SK-N-SH (cell line): Measurements from ENCODE around the gene TCF7L2. TPM values are rescaled to one million over a fixed set of nuclear protein-coding genes. Genes with fewer than 3 reads are reported as not detected.

Source experiments
- CTCF ChIA-PET: fragments of 300-600, 350-600 bp; formaldehyde crosslinking; extraction: SDS; loops from one replicate; lab custom pipeline; 2021; lab: Yijun Ruan, JAX
- POLR2A ChIA-PET: fragments of 350-600 bp; sonication (Branson Sonifier 250); formaldehyde crosslinking; extraction: SDS; loops from one replicate; lab custom pipeline; 2020; ENCODE audit warnings: antibody characterized with exemption, inconsistent platforms; lab: Yijun Ruan, JAX
- DNase-seq: peaks from one replicate; pipeline ENCODE4 v3.0.0; 2012
- H2AFZ ChIP-seq: fragments of 200-600 bp; sonication (generic); 2 replicates; pipeline ENCODE4 v1.8.1; 2016; ENCODE audit warnings: antibody characterized with exemption, mild to moderate bottlenecking, low read depth
- H3F3A ChIP-seq: fragments of 200-600 bp; sonication (generic); replicated peaks from 2 replicates; pipeline ENCODE3; 2016; ENCODE audit warnings: antibody characterized with exemption, mild to moderate bottlenecking; ENCODE audit not compliant: insufficient read depth
- H3K27ac ChIP-seq, 2 experiments: fragments of 200-500 bp in 1 of 2; fragments of 200-600 bp in 1 of 2; sonication (Bioruptor generic) in 1 of 2; sonication (generic), shearing (Covaris generic) in 1 of 2; 2 replicates each; pipeline versions ENCODE4 v1.5.1 to v1.6.1; 2014 to 2016; ENCODE audit warnings: low read depth in 2 of 2, inconsistent platforms in 1 of 2, low read length in 1 of 2, mild to moderate bottlenecking in 1 of 2, mixed read lengths in 1 of 2
- H3K27me3 ChIP-seq: fragments of 200-600 bp; sonication (generic), shearing (Covaris generic); 2 replicates; pipeline ENCODE4 v1.6.1; 2016; ENCODE audit warnings: mixed run types; ENCODE audit not compliant: insufficient read depth
- H3K36me3 ChIP-seq, 2 experiments: fragments of 200-500 bp in 1 of 2; fragments of 200-600 bp in 1 of 2; sonication (Bioruptor generic) in 1 of 2; sonication (generic) in 1 of 2; replicated peaks in 1 of 2; 2 replicates each; pipeline versions ENCODE3 to v1.5.1; 2014 to 2016; ENCODE audit warnings: low read length in 1 of 2, mild to moderate bottlenecking in 1 of 2; ENCODE audit not compliant: insufficient read depth in 2 of 2, control insufficient read depth in 1 of 2
- H3K4me1 ChIP-seq, 2 experiments: fragments of 200-500 bp in 1 of 2; fragments of 200-600 bp in 1 of 2; sonication (Bioruptor generic) in 1 of 2; sonication (generic), shearing (Covaris generic) in 1 of 2; 2 replicates each; pipeline versions ENCODE4 v1.5.1 to v1.6.1; 2014 to 2016; ENCODE audit warnings: low read depth in 1 of 2, low read length in 1 of 2, mixed run types in 1 of 2; ENCODE audit not compliant: insufficient read depth in 2 of 2, control insufficient read depth in 1 of 2
- H3K4me2 ChIP-seq: fragments of 200-600 bp; sonication (generic), shearing (Covaris generic); 2 replicates; pipeline ENCODE4 v1.6.1; 2017; ENCODE audit warnings: mixed run types
- H3K4me3 ChIP-seq, 2 experiments: fragments of 200-500 bp in 1 of 2; fragments of 200-600 bp in 1 of 2; sonication (Bioruptor generic) in 1 of 2; sonication (generic), shearing (Covaris generic) in 1 of 2; 2 replicates each; pipeline versions ENCODE4 v1.5.1 to v1.8.1; 2014 to 2016; ENCODE audit warnings: low read depth in 2 of 2, inconsistent platforms in 1 of 2, low read length in 1 of 2, mild to moderate bottlenecking in 1 of 2, mixed read lengths in 1 of 2, moderate library complexity in 1 of 2
- H3K79me2 ChIP-seq: fragments of 200-600 bp; sonication (generic); 2 replicates; pipeline ENCODE4 v1.8.1; 2017; ENCODE audit warnings: mild to moderate bottlenecking; ENCODE audit not compliant: insufficient read depth
- H3K9ac ChIP-seq: fragments of 200-600 bp; sonication (generic); 2 replicates; pipeline ENCODE4 v1.6.1; 2017; ENCODE audit warnings: mixed run types
- H3K9me2 ChIP-seq: fragments of 200-600 bp; sonication (generic); 2 replicates; pipeline ENCODE4 v1.6.1; 2017; ENCODE audit warnings: mixed run types
- H3K9me3 ChIP-seq: fragments of 200-600 bp; sonication (generic); 2 replicates; pipeline ENCODE4 v1.6.1; 2017; ENCODE audit warnings: mixed run types, mild to moderate bottlenecking, moderate library complexity
- H4K20me1 ChIP-seq: fragments of 200-600 bp; sonication (generic); 2 replicates; pipeline ENCODE4 v1.6.1; 2017; ENCODE audit warnings: mild to moderate bottlenecking, mixed run types; ENCODE audit not compliant: insufficient read depth
- ELF1 ChIP-seq: IDR thresholded peaks from 2 replicates; pipeline ENCODE4 v1.4.0; 2012
- EP300 ChIP-seq, 2 experiments: IDR thresholded peaks; 2 replicates each; pipeline versions ENCODE4 v1.4.0 to v1.6.1; 2012; ENCODE audit warnings: borderline replicate concordance in 1 of 2, low read depth in 1 of 2, low read length in 1 of 2
- FOXJ3 ChIP-seq: sonication (generic); formaldehyde crosslinking; IDR thresholded peaks from 2 replicates; pipeline ENCODE4 v1.5.1; 2020; ENCODE audit warnings: mild to moderate bottlenecking, missing genetic modification reagents
- MXI1 ChIP-seq: IDR thresholded peaks from 2 replicates; pipeline ENCODE4 v1.6.1; 2012; ENCODE audit warnings: mild to moderate bottlenecking, low read depth, low read length, improper control_type of control experiment
- SIN3A ChIP-seq: IDR thresholded peaks from 2 replicates; pipeline ENCODE4 v1.6.1; 2012; ENCODE audit warnings: low read depth, mild to moderate bottlenecking, low read length, moderate library complexity, borderline replicate concordance
- SMC3 ChIP-seq: IDR thresholded peaks from 2 replicates; pipeline ENCODE4 v1.6.1; 2012; ENCODE audit warnings: low read depth, low read length, improper control_type of control experiment
- TAF1 ChIP-seq: IDR thresholded peaks from 2 replicates; pipeline ENCODE4 v1.6.1; 2012; ENCODE audit warnings: low read depth, mild to moderate bottlenecking, low read length, moderate library complexity, borderline replicate concordance
- TCF12 ChIP-seq: IDR thresholded peaks from 2 replicates; pipeline ENCODE4 v1.4.0; 2012
- TEAD4 ChIP-seq: IDR thresholded peaks from 2 replicates; pipeline ENCODE4 v1.4.0; 2012; ENCODE audit warnings: mild to moderate bottlenecking, borderline replicate concordance; ENCODE audit not compliant: insufficient read depth
- YY1 ChIP-seq: IDR thresholded peaks from 2 replicates; pipeline ENCODE4 v1.4.0; 2012; ENCODE audit warnings: low read depth, mild to moderate bottlenecking
- WGBS: methylation state at CpG from one replicate; pipeline ENCODE4 v1.1.6; 2017; ENCODE audit warnings: low lambda C conversion rate; 5-methylcytosine and 5-hydroxymethylcytosine counted together
- polyA plus RNA-seq, 3 experiments: library from polyadenylated mRNA; depleted of rRNA; stranded (reverse); fragments of >200 nt; gene quantifications; 2 replicates each; pipeline ENCODE4 v1.2.3, GENCODE V29; 2012
- TF ChIP-seq, protein P1 (sequence below): fragments of 150-350 bp; IDR thresholded peaks from 2 replicates; pipeline ENCODE4 v1.6.1; 2017; ENCODE audit warnings: antibody characterized with exemption, low read length, low read depth, borderline replicate concordance
- TF ChIP-seq, protein P2 (sequence below): IDR thresholded peaks from 2 replicates; pipeline ENCODE4 v1.4.0; 2012; ENCODE audit warnings: low read depth
- TF ChIP-seq, protein P3 (sequence below): IDR thresholded peaks from 2 replicates; pipeline ENCODE4 v1.4.0; 2012; ENCODE audit warnings: low read depth, borderline replicate concordance

Gene TCF7L2
- polyA plus RNA-seq, 1 of the 3 experiments (the other 2 are of a cell fraction) = 10.2 TPM

DNA sequence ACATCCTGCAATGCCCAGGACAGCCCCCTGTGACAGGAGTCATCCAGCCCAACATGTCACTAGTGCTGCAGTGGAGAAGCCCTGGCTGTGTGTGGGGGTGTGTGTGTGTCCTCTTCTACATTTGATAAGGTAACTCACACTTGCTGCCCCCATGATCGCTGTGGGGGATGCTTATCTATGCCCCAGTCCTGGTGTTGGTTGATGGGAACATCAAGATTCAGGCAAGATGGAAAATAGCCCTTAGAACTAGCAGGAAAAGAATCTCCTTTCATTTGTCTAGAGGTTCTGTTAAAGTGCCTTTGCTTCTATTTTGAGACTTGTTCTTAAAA is 52.4 kb downstream of the TCF7L2 start:
- no peak overlapping the region for H3K4me3 ChIP-seq
- peaks cover 0 to 5% of the 10 kb centered on the region in 2 experiments for H3K36me3 ChIP-seq
- peaks cover 35% of the 10 kb centered on the region; the same call in 1 of the 2 replicates for H3K79me2 ChIP-seq
- no peaks in the 10 kb centered on the region for H3K9me3 ChIP-seq
- H3F3A ChIP-seq = no peaks in the 10 kb centered on the region
- no peak overlapping the region for H3K4me2 ChIP-seq
- no peak overlapping the region for H2AFZ ChIP-seq
- 89% methylated on average over 1 of the region's 1 CpG for WGBS
- POLR2A ChIA-PET = no interaction called here
- H3K27me3 ChIP-seq = no peaks in the 10 kb centered on the region
- DNase-seq = no peak
- TF ChIP-seq YY1 (no peak), SMC3 (no peak), TAF1 (no peak), EP300 (IDR thresholded peaks at IDR 0.05; ENCODE audit: borderline replicate concordance in 1 of 2, low read depth in 1 of 2, low read length in 1 of 2) (no peak), TEAD4 (no peak), MXI1 (no peak), TCF12 (no peak)
- TF ChIP-seq, protein P1, sequence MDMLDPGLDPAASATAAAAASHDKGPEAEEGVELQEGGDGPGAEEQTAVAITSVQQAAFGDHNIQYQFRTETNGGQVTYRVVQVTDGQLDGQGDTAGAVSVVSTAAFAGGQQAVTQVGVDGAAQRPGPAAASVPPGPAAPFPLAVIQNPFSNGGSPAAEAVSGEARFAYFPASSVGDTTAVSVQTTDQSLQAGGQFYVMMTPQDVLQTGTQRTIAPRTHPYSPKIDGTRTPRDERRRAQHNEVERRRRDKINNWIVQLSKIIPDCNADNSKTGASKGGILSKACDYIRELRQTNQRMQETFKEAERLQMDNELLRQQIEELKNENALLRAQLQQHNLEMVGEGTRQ = no peak
- TF ChIP-seq, protein P2, sequence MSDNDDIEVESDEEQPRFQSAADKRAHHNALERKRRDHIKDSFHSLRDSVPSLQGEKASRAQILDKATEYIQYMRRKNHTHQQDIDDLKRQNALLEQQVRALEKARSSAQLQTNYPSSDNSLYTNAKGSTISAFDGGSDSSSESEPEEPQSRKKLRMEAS = no peak
- CTCF ChIA-PET = no interaction called here
- no peak overlapping the region for H3K9ac ChIP-seq
- H3K4me1 ChIP-seq = peaks cover 5 to 11% of the 10 kb centered on the region in 2 experiments; a peak in 1 of 4 replicates
- no peak overlapping the region for H3K27ac ChIP-seq
- H3K9me2 ChIP-seq = no peaks in the 10 kb centered on the region
- H4K20me1 ChIP-seq = peaks cover 54% of the 10 kb centered on the region

DNA sequence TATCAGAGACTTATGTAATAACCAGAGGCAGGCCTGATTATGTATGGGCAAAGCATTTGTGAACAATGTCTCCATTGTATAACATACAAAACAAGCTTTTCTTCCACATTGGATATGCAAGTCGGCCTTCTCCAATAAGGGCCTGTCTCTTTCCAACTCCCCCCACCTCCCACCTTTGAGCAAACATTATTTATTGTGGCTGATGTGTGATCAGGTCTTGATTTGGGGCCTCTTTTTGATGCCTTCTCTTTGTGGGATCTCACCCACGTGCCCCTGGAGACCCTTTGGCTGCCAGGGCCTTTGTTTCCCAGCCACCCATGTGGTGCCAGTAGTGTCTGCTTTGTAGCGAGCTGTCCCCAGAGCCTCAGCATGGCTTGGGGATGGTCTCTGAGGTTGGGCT is 53.0 kb downstream of the TCF7L2 start:
- ChIA-PET CTCF (no interaction called here), POLR2A (no interaction called here)
- H3K79me2 ChIP-seq = peaks cover 34% of the 10 kb centered on the region; the same call in 1 of the 2 replicates

More for the DNA sequence above, 53.0 kb downstream of the TCF7L2 start:
- H3K9ac ChIP-seq = no peak overlapping the region
- 97% methylated on average over 3 of the region's 3 CpGs for WGBS
- no peaks in the 10 kb centered on the region for H3K9me3 ChIP-seq
- TF ChIP-seq, protein P3, sequence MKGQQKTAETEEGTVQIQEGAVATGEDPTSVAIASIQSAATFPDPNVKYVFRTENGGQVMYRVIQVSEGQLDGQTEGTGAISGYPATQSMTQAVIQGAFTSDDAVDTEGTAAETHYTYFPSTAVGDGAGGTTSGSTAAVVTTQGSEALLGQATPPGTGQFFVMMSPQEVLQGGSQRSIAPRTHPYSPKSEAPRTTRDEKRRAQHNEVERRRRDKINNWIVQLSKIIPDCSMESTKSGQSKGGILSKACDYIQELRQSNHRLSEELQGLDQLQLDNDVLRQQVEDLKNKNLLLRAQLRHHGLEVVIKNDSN = no peak
- no peak for TF ChIP-seq FOXJ3 (CRISPR knock-in tag)
- TF ChIP-seq TAF1 = no peak
- TF ChIP-seq ELF1 = no peak
- TF ChIP-seq SIN3A = no peak
- H3K27me3 ChIP-seq = no peaks in the 10 kb centered on the region
- H2AFZ ChIP-seq = no peak overlapping the region
- H3K27ac ChIP-seq = no peak overlapping the region
- no peaks in the 10 kb centered on the region for H3F3A ChIP-seq
- no peak overlapping the region for H3K4me2 ChIP-seq
- peaks cover 5 to 11% of the 10 kb centered on the region in 2 experiments; a peak in 1 of 4 replicates for H3K4me1 ChIP-seq
- H4K20me1 ChIP-seq = peaks cover 54% of the 10 kb centered on the region
- peaks cover 0 to 6% of the 10 kb centered on the region in 2 experiments for H3K36me3 ChIP-seq
- no peak overlapping the region for H3K4me3 ChIP-seq
- H3K9me2 ChIP-seq = no peaks in the 10 kb centered on the region
- no peak for DNase-seq
